CD4-positive, alpha-beta T cell treated with Interleukin-2 at 100 ng/mL for 4 hours (primary cell): Measurements from ENCODE around the gene ZNF385C.
A peak's percentile ranks its signal among the peaks of the same experiment; 100 is the strongest.

Experiments used
- DNase-seq: peaks from one replicate; pipeline ENCODE4 v3.0.0-alpha.2; 2020; ENCODE audit warnings: low spot score

ZNF385C gene

GRCh38 chr17:42124256-42124655 lies 26.0 kb upstream of the ZNF385C start:
- DNase-seq = no peak

- no peak for DNase-seq
These were observed 24.4 kb upstream of the ZNF385C start, which contains the start of gene HSPB9 for GRCh38 chr17:42122371-42123303. Gene HSPB9, plus strand, starts transcription at chr17:42122804. Its CDS starts 47 bp downstream, at chr17:42122851.

- DNase-seq = peak; percentile 74
These were observed 22.8 kb upstream of the ZNF385C start, which contains the start of gene KAT2A for GRCh38 chr17:42120770-42121769. Gene KAT2A, minus strand, starts transcription at chr17:42121367. Its CDS starts 63 bp downstream, at chr17:42121304.

GRCh38 chr17:42120161-42120769 lies 22.0 kb upstream of the ZNF385C start:
- no peak for DNase-seq

GRCh38 chr17:42119301-42119700 lies 21.0 kb upstream of the ZNF385C start:
- no peak for DNase-seq

- peak; percentile 53 for DNase-seq
These were observed 20.3 kb upstream of the ZNF385C start for GRCh38 chr17:42118545-42118944.

GRCh38 chr17:42118126-42118510 lies 19.8 kb upstream of the ZNF385C start:
- no peak for DNase-seq

GRCh38 chr17:42117397-42118125 lies 19.3 kb upstream of the ZNF385C start:
- no peak for DNase-seq

GRCh38 chr17:42116705-42117396 lies 18.6 kb upstream of the ZNF385C start:
- DNase-seq = peak; percentile 89

- no peak for DNase-seq
These were observed 15.8 kb upstream of the ZNF385C start for GRCh38 chr17:42114118-42114517.

- DNase-seq = no peak
These were observed 15.2 kb upstream of the ZNF385C start for GRCh38 chr17:42113293-42114069.

- DNase-seq = peak; percentile 86
These were observed 14.4 kb upstream of the ZNF385C start, which contains the start of gene DHX58 for GRCh38 chr17:42112552-42113176. Gene DHX58, minus strand, starts transcription at chr17:42112714. Its CDS starts 822 bp downstream, at chr17:42111892.

GRCh38 chr17:42111871-42112551 lies 13.7 kb upstream of the ZNF385C start:
- DNase-seq = peak; percentile 33

- no peak for DNase-seq
These were observed 13.0 kb upstream of the ZNF385C start for GRCh38 chr17:42111265-42111636.

- DNase-seq = no peak
These were observed 12.3 kb upstream of the ZNF385C start for GRCh38 chr17:42110301-42111264.

GRCh38 chr17:42109086-42109485 lies 10.8 kb upstream of the ZNF385C start:
- no peak for DNase-seq
